Lung microvascular endothelial cell (primary cell): ENCODE measurements around the gene HTT. TPM values are rescaled to one million over a fixed set of nuclear protein-coding genes. Genes with fewer than 3 reads are reported as not detected.
"Not testable (repeated sequence)": the region's sequence is repeated elsewhere in the genome, so short reads cannot be mapped to it uniquely, and the experiment has no call there.

ENCODE experiments used
- DNase-seq, 2 donors: peaks; one replicate each; pipeline versions ENCODE4 v3.0.0 to v3.0.0-alpha.2; 2010; ENCODE audit warnings: low read depth in 2 of 2
- total RNA-seq: library from RNA; depleted of rRNA; stranded (reverse); fragments of >200 nt; gene quantifications from 2 replicates; pipeline ENCODE4 v1.2.1, GENCODE V29; 2014

Gene HTT
- total RNA-seq, 1 donor from 2014 or later, result 34.3 TPM

DNA sequence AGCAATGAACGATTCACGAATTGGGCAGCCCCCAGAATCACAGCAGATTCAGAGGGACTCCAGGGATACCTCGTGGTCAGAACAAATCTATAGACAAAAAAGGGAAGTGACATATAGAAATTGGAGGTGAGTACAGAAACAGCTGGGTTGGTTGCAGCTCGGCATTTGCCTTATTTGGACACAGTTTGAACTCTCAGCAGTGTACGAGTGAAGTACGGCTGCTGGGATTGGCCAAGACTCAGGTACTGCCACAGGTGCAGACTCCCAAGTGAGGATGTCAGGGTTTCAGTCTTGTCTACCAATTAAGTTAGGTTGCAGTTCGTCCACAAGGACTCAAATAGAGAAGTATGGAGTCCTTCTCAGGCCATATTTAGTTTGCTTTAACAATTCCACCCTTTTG lies 28.3 kb upstream of the HTT start:
- no peak for DNase-seq

DNA sequence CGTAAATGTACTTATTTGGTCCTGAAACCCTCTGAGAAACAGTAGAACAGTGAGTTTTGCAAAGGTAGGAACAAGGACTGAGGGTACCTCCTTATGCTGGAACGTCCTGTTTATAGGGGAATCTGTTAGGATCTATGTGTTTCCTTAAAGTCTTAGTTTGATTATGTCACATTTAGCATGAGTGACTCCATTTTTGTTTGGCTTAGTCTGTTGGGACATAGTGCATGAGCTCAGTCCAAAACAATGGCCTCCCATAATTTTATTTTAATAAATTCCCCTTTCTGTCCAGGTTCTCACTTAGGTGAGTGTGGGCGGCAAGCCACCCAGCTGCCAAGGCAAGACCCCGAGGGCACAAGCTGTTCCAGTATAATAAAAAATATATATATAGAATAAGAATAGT lies 27.9 kb upstream of the HTT start:
- DNase-seq, result no peak

DNA sequence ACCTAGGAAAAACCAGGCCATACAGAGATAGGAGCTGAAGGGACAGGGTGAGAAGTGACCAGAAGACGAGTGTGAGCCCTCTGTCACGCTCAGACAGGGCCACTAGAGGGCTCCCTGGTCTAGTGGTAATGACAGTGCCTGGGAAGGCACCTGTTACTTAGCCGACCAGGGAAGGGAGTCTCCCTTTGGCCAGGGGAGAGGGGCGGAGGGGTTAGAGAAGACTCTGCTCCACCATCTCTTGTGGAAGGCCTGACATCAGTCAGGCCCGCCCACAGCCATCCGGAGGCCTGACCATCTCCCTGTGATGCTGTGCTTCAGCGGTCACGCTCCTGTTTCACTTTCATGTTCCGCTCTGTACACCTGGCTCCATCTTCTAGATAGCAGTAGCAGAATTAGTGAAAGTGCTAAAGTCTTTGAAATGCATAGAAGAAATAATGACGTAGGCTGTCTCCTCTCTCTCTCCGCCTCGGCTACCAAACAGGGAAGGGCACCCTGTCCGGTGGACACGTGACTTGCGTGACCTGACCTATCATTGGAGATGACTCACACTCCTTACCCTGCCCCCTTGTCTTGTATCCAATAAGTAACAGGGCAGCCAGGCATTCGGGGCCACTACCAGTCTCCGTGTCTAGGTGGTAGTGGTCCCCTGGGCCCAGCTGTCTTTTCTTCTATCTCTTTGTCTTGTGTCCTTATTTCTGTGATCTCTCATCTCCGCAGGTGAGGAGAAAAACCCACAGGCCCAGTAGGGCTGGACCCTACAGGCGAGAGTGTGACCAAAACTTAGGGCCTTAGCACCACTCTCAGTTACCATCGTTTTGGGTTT lies 26.8 kb upstream of the HTT start:
- DNase-seq, result peak; percentile 60 to 69

DNA sequence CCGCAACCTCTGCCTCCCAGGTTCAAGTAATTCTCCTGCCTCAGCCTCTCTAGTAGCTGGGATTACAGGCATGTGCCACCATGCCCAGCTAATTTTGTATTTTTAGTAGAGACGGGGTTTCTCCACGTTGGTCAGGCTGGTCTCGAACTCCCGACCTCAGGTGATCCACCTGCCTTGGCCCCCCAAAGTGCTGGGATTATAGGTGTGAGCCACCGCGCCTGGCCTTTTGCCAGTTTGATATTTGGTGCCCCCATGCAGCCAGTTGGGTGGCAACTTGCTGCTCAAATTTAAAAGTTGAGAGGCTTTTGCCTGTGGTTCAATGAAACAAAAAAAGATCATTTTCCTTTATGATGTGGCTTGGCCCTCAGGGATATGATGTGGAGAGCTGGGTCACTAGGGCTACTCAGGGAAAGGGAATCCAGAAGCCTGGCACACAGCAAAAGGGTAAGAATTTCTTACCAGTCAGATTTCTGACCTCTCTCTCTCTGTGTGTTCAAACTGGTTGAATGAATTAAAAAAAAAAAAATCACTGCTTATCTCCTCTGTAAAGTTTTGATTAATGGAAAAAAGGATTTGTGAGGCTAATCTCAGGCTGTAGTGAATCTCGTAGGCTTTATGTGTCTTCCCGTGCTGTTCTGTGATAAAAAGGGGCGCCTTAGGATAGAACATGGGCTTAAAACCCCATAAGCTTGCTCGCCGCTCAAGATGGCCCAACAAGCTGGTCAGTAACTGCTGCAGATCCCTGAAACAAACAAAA lies 23.2 kb upstream of the HTT start:
- DNase-seq, result not testable (repeated sequence)

DNA sequence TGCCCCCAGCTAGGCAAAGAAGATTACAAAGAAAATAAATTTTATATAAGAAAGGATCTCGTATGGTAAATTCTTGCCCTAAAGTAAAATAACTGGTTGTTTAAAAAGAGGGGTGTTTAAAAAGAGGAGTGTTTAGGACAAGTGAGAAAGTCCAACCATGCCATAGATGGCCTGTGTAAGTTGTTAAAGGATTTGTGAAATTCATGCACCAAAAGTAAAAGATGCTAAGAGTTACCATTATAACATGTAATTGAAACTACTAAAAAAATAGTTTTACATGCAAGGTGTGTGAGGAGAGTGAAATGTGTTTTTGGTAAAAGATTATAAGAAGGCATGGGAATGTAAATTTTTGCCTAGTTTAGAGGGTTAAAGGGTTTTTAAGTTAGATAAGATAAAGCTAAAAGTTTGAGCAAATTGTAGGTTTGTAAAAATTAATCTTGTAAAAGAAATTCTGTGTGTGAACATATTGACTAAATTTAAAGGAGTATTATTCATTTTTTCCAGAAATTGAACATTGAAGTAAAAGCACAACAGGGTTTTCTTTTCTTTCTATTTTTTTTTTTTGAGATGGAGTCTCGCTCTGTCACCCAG lies 20.2 kb upstream of the HTT start:
- DNase-seq, result no peak

DNA sequence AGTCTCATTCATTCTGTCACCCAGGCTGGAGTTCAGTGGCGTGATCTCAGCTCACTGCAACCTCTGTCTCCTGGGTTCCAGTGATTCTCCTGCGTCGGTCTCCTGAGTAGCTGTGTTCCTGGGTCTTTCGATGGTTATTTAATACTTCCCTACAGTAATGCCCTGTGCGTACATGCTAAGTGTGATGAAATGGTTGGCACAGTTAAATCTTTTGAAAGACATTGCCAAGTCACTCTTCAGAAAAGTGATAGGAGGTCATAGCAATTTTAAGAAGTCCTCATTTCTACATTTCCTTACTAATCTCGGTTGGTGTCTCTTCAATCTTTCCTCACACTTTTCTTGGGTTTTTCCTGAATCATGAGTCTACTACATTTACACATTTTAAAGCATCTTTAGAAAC lies 14.5 kb upstream of the HTT start:
- no peak for DNase-seq

DNA sequence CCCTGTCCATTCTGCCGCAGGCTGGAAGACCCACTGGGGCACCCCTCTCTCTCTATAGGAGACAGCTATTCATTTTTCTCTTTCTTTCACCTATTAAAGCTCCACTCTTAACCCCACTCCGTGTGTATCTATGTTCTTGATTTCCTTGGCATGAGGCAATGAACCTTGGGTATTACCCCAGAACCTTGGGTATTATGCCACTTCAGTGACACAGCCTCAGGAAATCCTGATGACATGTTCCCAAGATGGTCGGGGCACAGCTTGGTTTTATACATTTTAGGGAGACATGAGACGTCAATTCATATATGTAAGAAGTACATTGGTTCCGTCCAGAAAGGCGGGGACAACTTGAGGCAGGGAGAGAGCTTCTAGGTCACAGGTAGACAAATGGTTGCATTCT lies 13.5 kb upstream of the HTT start:
- DNase-seq, result no peak

DNA sequence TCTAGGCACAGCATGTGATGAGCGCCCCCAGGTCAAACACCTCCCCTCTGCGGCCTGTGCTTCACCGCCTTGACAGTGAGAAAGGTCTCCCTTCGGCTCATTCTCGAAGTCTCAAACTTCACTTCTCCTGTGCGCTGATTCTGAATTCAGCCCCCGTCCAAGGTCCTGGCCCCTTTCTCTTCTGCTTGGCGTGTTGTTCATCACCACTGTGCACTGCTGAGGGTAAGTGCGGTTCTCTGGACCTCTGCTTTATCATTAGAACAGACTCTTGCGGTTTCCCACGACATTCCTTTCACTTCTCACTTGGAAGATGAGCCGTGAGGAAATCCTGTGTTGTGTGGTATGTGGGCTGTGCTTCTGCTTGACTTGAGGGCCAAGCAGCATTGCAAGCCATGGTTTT lies 12.0 kb upstream of the HTT start:
- peak in 1 of 2 donors; percentile 21 for DNase-seq

DNA sequence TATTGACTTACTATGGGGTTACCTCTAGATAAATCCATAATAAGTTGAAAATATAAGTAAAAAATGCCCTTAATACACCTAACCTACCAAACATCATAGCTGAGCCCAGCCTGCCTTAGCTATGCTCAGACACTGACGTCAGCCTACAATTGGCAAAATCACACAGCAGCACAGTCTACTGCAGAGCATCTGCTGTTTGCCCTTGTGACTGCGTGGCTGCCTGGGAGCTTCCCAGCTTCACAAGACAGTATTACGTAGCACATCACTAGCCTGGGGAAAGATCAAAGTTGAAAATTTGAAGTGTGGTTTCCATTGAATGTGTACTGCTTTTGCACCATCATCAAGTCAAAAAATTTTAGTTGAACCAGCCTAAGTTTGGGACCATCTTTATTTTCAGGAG lies 8.9 kb upstream of the HTT start:
- no peak for DNase-seq

DNA sequence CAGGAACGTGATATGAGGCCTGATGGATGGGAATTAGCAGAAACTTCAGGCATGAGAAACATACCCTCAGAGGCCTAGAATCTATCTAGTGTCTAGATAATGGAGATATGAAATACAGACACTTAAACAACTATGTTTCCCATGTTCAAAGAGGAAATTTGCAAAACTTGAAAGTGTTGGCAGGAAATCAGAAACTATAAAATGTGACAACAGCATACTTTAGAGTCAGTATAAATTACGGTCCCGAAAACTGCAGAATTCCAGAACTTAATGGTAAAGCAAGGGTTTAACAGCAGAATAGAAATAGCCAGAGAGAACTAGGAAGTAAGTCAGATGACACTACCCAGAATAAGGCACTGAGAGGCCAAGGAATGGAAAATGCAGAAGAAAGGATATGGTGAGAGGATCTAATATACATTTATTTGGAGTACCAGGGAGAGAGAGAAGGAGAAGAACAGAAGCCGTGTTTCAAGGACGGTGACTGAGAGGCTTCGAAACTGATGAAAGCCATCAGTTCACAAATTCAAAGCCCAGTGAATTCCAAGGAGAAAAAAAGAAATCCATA lies 7.6 kb upstream of the HTT start:
- DNase-seq, result no peak

DNA sequence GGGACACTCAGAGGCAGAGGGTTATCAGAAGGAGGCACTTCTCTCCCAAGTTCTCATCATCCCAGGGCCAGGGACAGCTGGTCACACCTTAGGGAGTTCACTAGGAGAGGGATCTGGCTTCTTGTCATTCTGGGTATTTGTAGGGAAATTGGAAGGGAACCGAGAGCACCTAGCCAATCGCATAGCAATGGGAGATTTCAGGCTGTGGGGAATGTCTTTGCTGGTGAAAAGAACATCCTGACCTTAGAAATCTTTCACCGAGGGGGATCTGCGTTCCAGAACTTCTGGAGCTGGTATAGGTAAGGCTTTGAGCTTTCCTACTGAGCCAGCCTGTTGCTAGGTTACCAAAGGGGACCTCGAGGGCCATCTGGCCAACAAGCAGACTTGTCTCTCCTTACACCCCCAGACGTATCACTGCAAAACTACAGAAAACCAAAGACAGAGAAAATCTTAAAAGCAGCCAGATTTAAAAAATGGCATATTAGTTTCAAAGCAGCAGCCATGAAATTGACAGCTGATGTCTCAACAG lies 6.9 kb upstream of the HTT start:
- no peak for DNase-seq

DNA sequence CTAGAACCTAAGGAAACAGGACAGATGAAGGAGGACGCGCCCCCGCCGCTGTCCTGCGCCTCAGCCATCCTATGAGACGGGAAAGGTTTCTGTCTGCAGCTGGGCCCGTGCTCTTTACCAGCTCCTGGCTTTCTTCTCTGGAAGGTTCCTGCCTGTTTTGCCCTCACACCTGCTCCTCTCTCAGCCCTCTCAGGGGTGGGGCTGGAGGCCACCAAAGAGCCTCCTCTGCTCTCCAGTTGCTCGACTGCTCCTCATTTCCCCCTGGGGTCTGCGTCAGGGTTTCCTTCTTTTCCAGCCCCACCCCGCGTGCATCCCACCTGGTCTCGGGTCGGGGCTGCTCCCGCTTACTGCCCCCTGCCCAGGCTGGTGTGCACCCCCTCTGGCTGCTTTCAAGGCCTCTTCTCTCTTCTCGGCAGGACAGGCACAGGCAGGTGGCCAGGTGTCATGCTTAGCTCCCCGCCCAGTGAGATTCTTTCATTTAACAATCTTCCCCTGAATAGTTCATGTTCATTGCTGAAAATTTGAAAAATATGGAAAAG lies 4.8 kb upstream of the HTT start:
- DNase-seq, result no peak

DNA sequence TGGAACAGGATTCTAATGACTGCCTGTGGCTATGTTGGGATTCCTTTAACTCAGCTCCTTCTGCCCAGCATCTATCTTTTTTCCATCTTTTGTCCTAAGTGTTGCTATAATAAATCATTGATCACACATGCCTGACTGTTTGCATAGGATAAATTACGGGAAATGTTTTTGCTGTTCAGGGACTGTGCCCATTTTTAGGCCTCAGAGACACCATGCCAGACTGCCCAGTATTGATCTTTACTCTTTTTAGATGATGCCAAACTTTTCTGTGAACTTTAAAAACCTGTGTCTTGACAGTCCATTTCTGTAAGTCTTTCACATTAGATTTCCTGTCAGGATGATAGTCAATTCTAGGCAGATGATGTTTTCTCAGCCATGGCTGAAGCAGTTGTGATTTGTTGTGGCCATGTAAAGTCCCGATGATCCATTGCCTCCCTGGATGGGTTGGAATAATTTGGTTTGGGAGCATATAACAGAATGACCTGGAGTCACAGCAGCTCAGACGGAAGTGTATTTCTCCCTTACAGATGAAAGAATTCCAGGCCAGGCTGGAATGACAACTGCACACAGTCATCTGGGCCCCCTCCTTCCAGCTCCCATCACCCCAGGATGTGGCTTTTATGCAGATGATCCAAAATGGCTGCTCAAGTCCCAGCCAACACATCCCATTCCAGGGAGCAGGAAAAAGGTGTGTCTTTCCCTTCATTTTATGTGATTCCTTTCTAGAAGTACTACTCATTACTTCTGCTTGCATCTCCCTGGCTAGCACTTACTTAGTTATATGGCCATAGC lies 3.6 kb upstream of the HTT start:
- no peak for DNase-seq

DNA sequence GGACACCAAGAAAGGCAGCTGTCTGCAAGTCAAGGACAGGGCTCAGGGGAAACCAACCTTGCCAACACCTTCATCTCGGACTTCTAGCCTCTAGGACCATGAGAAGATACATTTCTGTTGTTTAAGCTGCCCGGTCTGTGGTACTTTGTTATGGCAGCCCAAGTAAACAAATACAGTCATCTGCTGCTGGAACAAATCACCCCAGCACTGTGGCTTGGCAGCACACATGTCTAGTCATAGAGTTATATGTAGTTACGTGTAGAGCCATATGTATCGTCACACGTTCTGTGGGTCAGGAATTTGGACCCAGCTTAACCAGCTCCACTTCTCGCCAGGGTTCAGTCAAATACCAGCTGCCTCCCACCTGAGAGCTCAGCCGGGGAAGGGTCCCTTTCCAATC lies 2.7 kb upstream of the HTT start:
- no peak for DNase-seq

DNA sequence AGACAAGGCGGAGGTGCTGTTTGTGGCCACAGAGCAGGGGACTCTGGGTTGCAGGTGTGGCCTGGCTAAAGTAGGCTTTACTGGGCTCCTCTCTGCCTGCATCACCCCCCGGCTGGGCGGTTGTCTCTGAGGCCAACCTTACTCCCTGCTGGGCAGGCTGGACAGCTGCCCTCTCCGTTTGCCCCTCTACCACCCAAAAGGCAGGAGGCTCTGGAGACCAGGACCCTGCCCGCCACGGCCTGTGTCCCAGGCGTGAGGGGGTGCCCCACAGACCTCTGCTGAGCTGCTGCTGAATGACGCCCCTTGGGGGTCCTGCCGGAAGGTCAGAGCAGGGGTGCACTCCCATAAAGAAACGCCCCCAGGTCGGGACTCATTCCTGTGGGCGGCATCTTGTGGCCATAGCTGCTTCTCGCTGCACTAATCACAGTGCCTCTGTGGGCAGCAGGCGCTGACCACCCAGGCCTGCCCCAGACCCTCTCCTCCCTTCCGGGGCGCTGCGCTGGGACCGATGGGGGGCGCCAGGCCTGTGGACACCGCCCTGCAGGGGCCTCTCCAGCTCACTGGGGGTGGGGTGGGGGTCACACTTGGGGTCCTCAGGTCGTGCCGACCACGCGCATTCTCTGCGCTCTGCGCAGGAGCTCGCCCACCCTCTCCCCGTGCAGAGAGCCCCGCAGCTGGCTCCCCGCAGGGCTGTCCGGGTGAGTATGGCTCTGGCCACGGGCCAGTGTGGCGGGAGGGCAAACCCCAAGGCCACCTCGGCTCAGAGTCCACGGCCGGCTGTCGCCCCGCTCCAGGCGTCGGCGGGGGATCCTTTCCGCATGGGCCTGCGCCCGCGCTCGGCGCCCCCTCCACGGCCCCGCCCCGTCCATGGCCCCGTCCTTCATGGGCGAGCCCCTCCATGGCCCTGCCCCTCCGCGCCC lies 1.1 kb upstream of the HTT start:
- DNase-seq, result peak in 1 of 2 donors; percentile 3

DNA sequence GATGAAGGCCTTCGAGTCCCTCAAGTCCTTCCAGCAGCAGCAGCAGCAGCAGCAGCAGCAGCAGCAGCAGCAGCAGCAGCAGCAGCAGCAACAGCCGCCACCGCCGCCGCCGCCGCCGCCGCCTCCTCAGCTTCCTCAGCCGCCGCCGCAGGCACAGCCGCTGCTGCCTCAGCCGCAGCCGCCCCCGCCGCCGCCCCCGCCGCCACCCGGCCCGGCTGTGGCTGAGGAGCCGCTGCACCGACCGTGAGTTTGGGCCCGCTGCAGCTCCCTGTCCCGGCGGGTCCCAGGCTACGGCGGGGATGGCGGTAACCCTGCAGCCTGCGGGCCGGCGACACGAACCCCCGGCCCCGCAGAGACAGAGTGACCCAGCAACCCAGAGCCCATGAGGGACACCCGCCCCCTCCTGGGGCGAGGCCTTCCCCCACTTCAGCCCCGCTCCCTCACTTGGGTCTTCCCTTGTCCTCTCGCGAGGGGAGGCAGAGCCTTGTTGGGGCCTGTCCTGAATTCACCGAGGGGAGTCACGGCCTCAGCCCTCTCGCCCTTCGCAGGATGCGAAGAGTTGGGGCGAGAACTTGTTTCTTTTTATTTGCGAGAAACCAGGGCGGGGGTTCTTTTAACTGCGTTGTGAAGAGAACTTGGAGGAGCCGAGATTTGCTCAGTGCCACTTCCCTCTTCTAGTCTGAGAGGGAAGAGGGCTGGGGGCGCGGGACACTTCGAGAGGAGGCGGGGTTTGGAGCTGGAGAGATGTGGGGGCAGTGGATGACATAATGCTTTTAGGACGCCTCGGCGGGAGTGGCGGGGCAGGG lies 568 bp downstream of the HTT start:
- peak; percentile 59 to 77 for DNase-seq

DNA sequence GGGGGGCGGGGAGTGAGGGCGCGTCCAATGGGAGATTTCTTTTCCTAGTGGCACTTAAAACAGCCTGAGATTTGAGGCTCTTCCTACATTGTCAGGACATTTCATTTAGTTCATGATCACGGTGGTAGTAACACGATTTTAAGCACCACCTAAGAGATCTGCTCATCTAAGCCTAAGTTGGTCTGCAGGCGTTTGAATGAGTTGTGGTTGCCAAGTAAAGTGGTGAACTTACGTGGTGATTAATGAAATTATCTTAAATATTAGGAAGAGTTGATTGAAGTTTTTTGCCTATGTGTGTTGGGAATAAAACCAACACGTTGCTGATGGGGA lies 1.1 kb downstream of the HTT start:
- DNase-seq, result no peak

DNA sequence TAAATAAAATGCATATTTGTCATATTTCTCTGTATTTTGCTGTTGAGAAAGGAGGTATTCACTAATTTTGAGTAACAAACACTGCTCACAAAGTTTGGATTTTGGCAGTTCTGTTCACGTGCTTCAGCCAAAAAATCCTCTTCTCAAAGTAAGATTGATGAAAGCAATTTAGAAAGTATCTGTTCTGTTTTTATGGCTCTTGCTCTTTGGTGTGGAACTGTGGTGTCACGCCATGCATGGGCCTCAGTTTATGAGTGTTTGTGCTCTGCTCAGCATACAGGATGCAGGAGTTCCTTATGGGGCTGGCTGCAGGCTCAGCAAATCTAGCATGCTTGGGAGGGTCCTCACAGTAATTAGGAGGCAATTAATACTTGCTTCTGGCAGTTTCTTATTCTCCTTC lies 3.3 kb downstream of the HTT start:
- DNase-seq, result no peak

DNA sequence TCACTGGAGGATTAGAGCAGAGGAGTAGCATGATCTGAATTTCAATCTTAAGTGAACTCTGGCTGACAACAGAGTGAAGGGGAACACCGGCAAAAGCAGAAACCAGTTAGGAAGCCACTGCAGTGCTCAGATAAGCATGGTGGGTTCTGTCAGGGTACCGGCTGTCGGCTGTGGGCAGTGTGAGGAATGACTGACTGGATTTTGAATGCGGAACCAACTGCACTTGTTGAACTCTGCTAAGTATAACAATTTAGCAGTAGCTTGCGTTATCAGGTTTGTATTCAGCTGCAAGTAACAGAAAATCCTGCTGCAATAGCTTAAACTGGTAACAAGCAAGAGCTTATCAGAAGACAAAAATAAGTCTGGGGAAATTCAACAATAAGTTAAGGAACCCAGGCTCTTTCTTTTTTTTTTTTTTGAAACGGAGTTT lies 5.2 kb downstream of the HTT start:
- no peak for DNase-seq
